ENCODE measurements around the gene CDH1. TPM values are rescaled to one million over a fixed set of nuclear protein-coding genes. Genes with fewer than 3 reads are reported as not detected.

CDH1 gene
- polyA plus RNA-seq, 3 donors from 2014 or later: 0.91 TPM; not detected in 2

GRCh38 chr16:68793401-68793857 lies 56.3 kb downstream of the CDH1 start:
- Mint-ChIP-seq H3K36me3 (no peaks in the 10 kb centered on the region), H3K27ac (no peak overlapping the region), H3K27me3 (ENCODE audit: low read depth in 3 of 3) (peaks cover 0 to 11% (median 0%) of the 10 kb centered on the region in 3 donors), H3K9me3 (no peaks in the 10 kb centered on the region), H3K4me1 (no peaks in the 10 kb centered on the region), H3K4me3 (no peak overlapping the region)
- DNase-seq: no peak

- H3K4me1 Mint-ChIP-seq: no peaks in the 10 kb centered on the region
- H3K27me3 Mint-ChIP-seq (ENCODE audit: low read depth in 3 of 3): peaks cover 0 to 2% (median 0%) of the 10 kb centered on the region in 3 donors
- no peaks in the 10 kb centered on the region for H3K9me3 Mint-ChIP-seq
- H3K36me3 Mint-ChIP-seq: no peaks in the 10 kb centered on the region
- H3K27ac Mint-ChIP-seq: no peak overlapping the region
- no peak overlapping the region for H3K4me3 Mint-ChIP-seq
- no peak for DNase-seq
Observed at GRCh38 chr16:68798398-68798797, 61.3 kb downstream of the CDH1 start.

GRCh38 chr16:68800257-68800875 lies 63.3 kb downstream of the CDH1 start:
- peak; percentile 24 to 30 (median 29) for DNase-seq
- no peak overlapping the region for H3K4me3 Mint-ChIP-seq
- no peak overlapping the region for H3K27ac Mint-ChIP-seq
- no peaks in the 10 kb centered on the region for H3K9me3 Mint-ChIP-seq
- H3K36me3 Mint-ChIP-seq: no peaks in the 10 kb centered on the region
- H3K4me1 Mint-ChIP-seq: no peaks in the 10 kb centered on the region
- H3K27me3 Mint-ChIP-seq (ENCODE audit: low read depth in 3 of 3): peaks cover 0 to 6% (median 2%) of the 10 kb centered on the region in 3 donors

- no peaks in the 10 kb centered on the region for H3K9me3 Mint-ChIP-seq
- H3K4me1 Mint-ChIP-seq: no peaks in the 10 kb centered on the region
- no peak for DNase-seq
- H3K36me3 Mint-ChIP-seq: no peaks in the 10 kb centered on the region
- H3K27me3 Mint-ChIP-seq (ENCODE audit: low read depth in 3 of 3): peaks cover 2 to 6% (median 3%) of the 10 kb centered on the region in 3 donors
- no peak overlapping the region for H3K27ac Mint-ChIP-seq
- H3K4me3 Mint-ChIP-seq: no peak overlapping the region
Observed at GRCh38 chr16:68802190-68802589, 65.1 kb downstream of the CDH1 start.

- Mint-ChIP-seq H3K36me3 (no peaks in the 10 kb centered on the region), H3K27me3 (ENCODE audit: low read depth in 3 of 3) (peaks cover 2 to 8% (median 3%) of the 10 kb centered on the region in 3 donors), H3K4me3 (no peak overlapping the region), H3K27ac (no peak overlapping the region), H3K9me3 (no peaks in the 10 kb centered on the region), H3K4me1 (no peaks in the 10 kb centered on the region)
- DNase-seq: no peak
Observed at GRCh38 chr16:68806422-68806821, 69.3 kb downstream of the CDH1 start.

- H3K27ac Mint-ChIP-seq: no peak overlapping the region
- no peak for DNase-seq
- no peak overlapping the region for H3K4me3 Mint-ChIP-seq
- no peaks in the 10 kb centered on the region for H3K9me3 Mint-ChIP-seq
- H3K4me1 Mint-ChIP-seq: no peaks in the 10 kb centered on the region
- H3K36me3 Mint-ChIP-seq: no peaks in the 10 kb centered on the region
- H3K27me3 Mint-ChIP-seq (ENCODE audit: low read depth in 3 of 3): peaks cover 2 to 10% (median 3%) of the 10 kb centered on the region in 3 donors
Observed at GRCh38 chr16:68806981-68807380, 69.9 kb downstream of the CDH1 start.

- peaks cover 0 to 7% (median 6%) of the 10 kb centered on the region in 3 donors for H3K27me3 Mint-ChIP-seq (ENCODE audit: low read depth in 3 of 3)
- no peaks in the 10 kb centered on the region for H3K9me3 Mint-ChIP-seq
- DNase-seq: no peak
- H3K36me3 Mint-ChIP-seq: no peaks in the 10 kb centered on the region
- no peak overlapping the region for H3K27ac Mint-ChIP-seq
- no peaks in the 10 kb centered on the region for H3K4me1 Mint-ChIP-seq
- no peak overlapping the region for H3K4me3 Mint-ChIP-seq
Observed at GRCh38 chr16:68814516-68814915, 77.4 kb downstream of the CDH1 start.

- H3K36me3 Mint-ChIP-seq: no peaks in the 10 kb centered on the region
- H3K27me3 Mint-ChIP-seq (ENCODE audit: low read depth in 3 of 3): peaks cover 0 to 2% (median under 1%) of the 10 kb centered on the region in 3 donors
- no peaks in the 10 kb centered on the region for H3K9me3 Mint-ChIP-seq
- DNase-seq: no peak
- H3K4me3 Mint-ChIP-seq: no peak overlapping the region
- H3K4me1 Mint-ChIP-seq: no peaks in the 10 kb centered on the region
- no peak overlapping the region for H3K27ac Mint-ChIP-seq
Observed at GRCh38 chr16:68823401-68824135, 86.5 kb downstream of the CDH1 start.

- H3K27ac Mint-ChIP-seq: no peak overlapping the region
Observed at GRCh38 chr16:68825427-68825826, 88.3 kb downstream of the CDH1 start.

GRCh38 chr16:68826652-68827051 lies 89.6 kb downstream of the CDH1 start:
- Mint-ChIP-seq H3K4me3 (no peak overlapping the region), H3K36me3 (no peaks in the 10 kb centered on the region), H3K27ac (no peak overlapping the region), H3K27me3 (ENCODE audit: low read depth in 3 of 3) (peaks cover 0 to 3% (median 3%) of the 10 kb centered on the region in 3 donors), H3K9me3 (no peaks in the 10 kb centered on the region), H3K4me1 (no peaks in the 10 kb centered on the region)
- DNase-seq: no peak

More at GRCh38 chr16:68825427-68825826, 88.3 kb downstream of the CDH1 start:
- Mint-ChIP-seq H3K9me3 (no peaks in the 10 kb centered on the region), H3K4me3 (no peak overlapping the region), H3K27me3 (ENCODE audit: low read depth in 3 of 3) (peaks cover 0 to 3% (median 3%) of the 10 kb centered on the region in 3 donors), H3K4me1 (no peaks in the 10 kb centered on the region), H3K36me3 (no peaks in the 10 kb centered on the region)
- no peak for DNase-seq

GRCh38 chr16:68833251-68833650 lies 96.2 kb downstream of the CDH1 start:
- Mint-ChIP-seq H3K36me3 (no peaks in the 10 kb centered on the region), H3K9me3 (no peaks in the 10 kb centered on the region), H3K4me1 (no peaks in the 10 kb centered on the region), H3K4me3 (no peak overlapping the region), H3K27me3 (ENCODE audit: low read depth in 3 of 3) (peaks cover 2 to 8% (median 7%) of the 10 kb centered on the region in 3 donors), H3K27ac (no peak overlapping the region)
- no peak for DNase-seq

GRCh38 chr16:68834550-68834949 lies 97.5 kb downstream of the CDH1 start:
- Mint-ChIP-seq H3K36me3 (no peaks in the 10 kb centered on the region), H3K27me3 (ENCODE audit: low read depth in 3 of 3) (peaks cover 2 to 7% (median 3%) of the 10 kb centered on the region in 3 donors), H3K9me3 (no peaks in the 10 kb centered on the region)

GRCh38 chr16:68835970-68836369 lies 98.9 kb downstream of the CDH1 start:
- Mint-ChIP-seq H3K4me3 (no peak overlapping the region), H3K27ac (no peak overlapping the region), H3K9me3 (no peaks in the 10 kb centered on the region), H3K36me3 (no peaks in the 10 kb centered on the region), H3K4me1 (no peaks in the 10 kb centered on the region), H3K27me3 (ENCODE audit: low read depth in 3 of 3) (peaks cover 2 to 7% (median 3%) of the 10 kb centered on the region in 3 donors)
- no peak for DNase-seq

More at GRCh38 chr16:68834550-68834949, 97.5 kb downstream of the CDH1 start:
- Mint-ChIP-seq H3K27ac (no peak overlapping the region), H3K4me3 (no peak overlapping the region), H3K4me1 (no peaks in the 10 kb centered on the region)
- no peak for DNase-seq

GRCh38 chr16:68839831-68840230 lies 102.7 kb downstream of the CDH1 start:
- no peak overlapping the region for H3K27ac Mint-ChIP-seq
- H3K4me1 Mint-ChIP-seq: peaks cover 13 to 16% of the 10 kb centered on the region in 2 donors
- DNase-seq: no peak
- H3K27me3 Mint-ChIP-seq (ENCODE audit: low read depth in 3 of 3): peaks cover 0 to 4% (median 0%) of the 10 kb centered on the region in 3 donors
- no peaks in the 10 kb centered on the region for H3K36me3 Mint-ChIP-seq
- H3K9me3 Mint-ChIP-seq: no peaks in the 10 kb centered on the region
- no peak overlapping the region for H3K4me3 Mint-ChIP-seq
